GM12878 (cell line): Measurements from ENCODE around the gene PHKG2. TPM values are rescaled to one million over a fixed set of nuclear protein-coding genes. Genes with fewer than 3 reads are reported as not detected.
A peak's percentile ranks its signal among the peaks of the same experiment; 100 is the strongest.

Experiments
- ATAC-seq: fragments of 200-7000 bp; cut with Tn5 transposase; 3 replicates; pipeline ENCODE4 v1.9.1; 2020; ENCODE audit warnings: mild to moderate bottlenecking, moderate library complexity
- BruUV-seq: library from RNA; stranded (reverse); fragments of 400-500 nt; replicated peaks from 2 replicates; lab custom pipeline; 2021; lab: Mats Ljungman, UMichigan
- CTCF ChIA-PET: fragments of 300-600 bp; sonication (Branson Sonifier 250); formaldehyde crosslinking; extraction: SDS; loops from one replicate; lab custom pipeline; 2021; ENCODE audit warnings: inconsistent platforms; lab: Yijun Ruan, JAX
- POLR2A ChIA-PET: fragments of 350-600 bp; formaldehyde crosslinking; extraction: SDS; loops from one replicate; lab custom pipeline; 2021; ENCODE audit warnings: inconsistent platforms; lab: Charles Lee
- RAD21 ChIA-PET: fragments of 300-600 bp; sonication (Branson Sonifier 250); formaldehyde crosslinking; loops from one replicate; lab custom pipeline; 2023; ENCODE audit warnings: antibody characterized with exemption; ENCODE audit not compliant: unreplicated experiment; lab: Charles Lee
- SMC1A ChIA-PET: fragments of 300-600 bp; sonication (Branson Sonifier 250); formaldehyde crosslinking; loops from one replicate; lab custom pipeline; 2023; ENCODE audit not compliant: unreplicated experiment, uncharacterized antibody; lab: Charles Lee
- DNase-seq: peaks from one replicate; pipeline ENCODE4 v3.0.0-alpha.2; 2011; ENCODE audit warnings: low read depth, low spot score
- FAIRE-seq: peaks from 3 replicates; lab custom pipeline; 2011; peaks lifted over from hg19 to GRCh38; lab: Jason Lieb, UNC
- H2AFZ ChIP-seq: 2 replicates; pipeline ENCODE4 v1.6.0; 2011; ENCODE audit warnings: low read depth, low read length, control low read depth; ENCODE audit not compliant: control insufficient read depth
- H3K27ac ChIP-seq: 2 replicates; pipeline ENCODE4 v1.5.1; 2011; ENCODE audit warnings: control low read depth; ENCODE audit not compliant: control insufficient read depth, insufficient read depth
- H3K27me3 ChIP-seq, 2 experiments: replicated peaks in 1 of 2; 2 replicates each; pipeline versions ENCODE4 v1.6.0 to v1.6.1; 2011; ENCODE audit warnings: low read length in 1 of 2; ENCODE audit not compliant: control insufficient read depth in 2 of 2, insufficient read depth in 2 of 2
- H3K36me3 ChIP-seq, 2 experiments: 2 replicates each; pipeline ENCODE4 v1.5.1; 2011; ENCODE audit warnings: low read length in 1 of 2; ENCODE audit not compliant: control insufficient read depth in 2 of 2, insufficient read depth in 2 of 2
- H3K4me1 ChIP-seq: 2 replicates; pipeline ENCODE4 v1.6.1; 2011; ENCODE audit warnings: mild to moderate bottlenecking, low read length, moderate library complexity, mixed read lengths; ENCODE audit not compliant: control insufficient read depth, insufficient read depth
- H3K4me2 ChIP-seq: 2 replicates; pipeline ENCODE4 v1.6.0; 2011; ENCODE audit warnings: control low read depth; ENCODE audit not compliant: control insufficient read depth, insufficient read depth
- H3K4me3 ChIP-seq: fragments of 200-600 bp; sonication (generic); 2 replicates; pipeline ENCODE4 v1.5.1; 2016
- H3K79me2 ChIP-seq: 2 replicates; pipeline ENCODE4 v1.6.0; 2011; ENCODE audit warnings: low read length; ENCODE audit not compliant: control insufficient read depth, insufficient read depth
- H3K9ac ChIP-seq: 2 replicates; pipeline ENCODE4 v1.8.0; 2011; ENCODE audit warnings: low read length, control low read depth, mixed read lengths; ENCODE audit not compliant: control insufficient read depth, insufficient read depth
- H3K9me3 ChIP-seq: replicated peaks from 3 replicates; pipeline ENCODE4 v1.5.1; 2011; ENCODE audit warnings: mild to moderate bottlenecking, low read length; ENCODE audit not compliant: control insufficient read depth, insufficient read depth
- H4K20me1 ChIP-seq: 2 replicates; pipeline ENCODE4 v1.6.0; 2011; ENCODE audit not compliant: control insufficient read depth, insufficient read depth
- CREB1 ChIP-seq: IDR thresholded peaks from 2 replicates; pipeline ENCODE4 v1.6.1; 2012; ENCODE audit warnings: low read depth, mild to moderate bottlenecking, inconsistent platforms
- EZH2 ChIP-seq: IDR thresholded peaks from 2 replicates; pipeline ENCODE4 v1.6.1; 2012; ENCODE audit warnings: low read depth, mild to moderate bottlenecking, control low read depth, inconsistent platforms, low read length, borderline replicate concordance; ENCODE audit not compliant: control insufficient read depth
- IKZF1 ChIP-seq: fragments of 450-650 bp; conservative IDR thresholded peaks from 2 replicates; pipeline ENCODE4 v1.6.1; 2017; ENCODE audit warnings: antibody characterized with exemption, mild to moderate bottlenecking
- MEF2A ChIP-seq: IDR thresholded peaks from 2 replicates; pipeline ENCODE4 v1.6.1; 2011; ENCODE audit warnings: low read depth, mild to moderate bottlenecking, low read length, moderate library complexity; ENCODE audit not compliant: insufficient read depth
- MTA2 ChIP-seq: fragments of 450-650 bp; IDR thresholded peaks from 2 replicates; pipeline ENCODE4 v1.6.1; 2016; ENCODE audit warnings: low read depth, mild to moderate bottlenecking, moderate library complexity
- NR2C2 ChIP-seq: IDR thresholded peaks from 2 replicates; pipeline ENCODE4 v1.6.1; 2011; ENCODE audit warnings: borderline replicate concordance, low read depth; ENCODE audit not compliant: control insufficient read depth, insufficient read length
- POLR2A ChIP-seq: IDR thresholded peaks from 2 replicates; pipeline ENCODE4 v1.6.1; 2011; ENCODE audit warnings: low read depth, mild to moderate bottlenecking, low read length
- POLR2AphosphoS2 ChIP-seq: IDR thresholded peaks from 2 replicates; pipeline ENCODE4 v1.6.1; 2011; ENCODE audit warnings: low read depth, mild to moderate bottlenecking, low read length, improper control_type of control experiment, moderate library complexity
- TARDBP ChIP-seq: IDR thresholded peaks from 2 replicates; pipeline ENCODE4 v1.6.1; 2016; ENCODE audit warnings: borderline replicate concordance
- ZBTB11 ChIP-seq: fragments of 450-650 bp; formaldehyde crosslinking; IDR thresholded peaks from 2 replicates; pipeline ENCODE4 v1.5.0; 2022; ENCODE audit warnings: mild to moderate bottlenecking, missing genetic modification characterization
- ZNF384 ChIP-seq: IDR thresholded peaks from 2 replicates; pipeline ENCODE4 v1.6.1; 2012; ENCODE audit warnings: low read depth, mild to moderate bottlenecking, low read length, improper control_type of control experiment, borderline replicate concordance
- ZZZ3 ChIP-seq: IDR thresholded peaks from 2 replicates; pipeline ENCODE4 v1.6.1; 2011; ENCODE audit warnings: low read depth; ENCODE audit not compliant: control insufficient read depth, insufficient read length
- WGBS: methylation state at CpG from one replicate; pipeline ENCODE4 v1.1.6; 2016; ENCODE audit warnings: low lambda C conversion rate; ENCODE audit not compliant: insufficient replicate concordance, insufficient coverage; ENCODE audit errors: missing lambda C conversion rate; 5-methylcytosine and 5-hydroxymethylcytosine counted together
- in situ Hi-C: fragments of 300-500 bp; cut with MboI; formaldehyde crosslinking; loops from 9 replicates; pipeline ENCODE4 v1.14.3; 2018; ENCODE audit warnings: mixed read lengths
- intact Hi-C: fragments of 100-400 bp; cut with micrococcal nuclease; formaldehyde crosslinking; loops from one replicate; pipeline ENCODE4 v1.14.2; 2022; ENCODE audit not compliant: unreplicated experiment
- polyA plus RNA-seq, 11 experiments: library from polyadenylated mRNA; depleted of rRNA in 4 of 11; unstranded in 6 of 11; stranded (reverse) in 5 of 11; fragments of >200 nt; fragmentation: Nextera tagmentation in 4 of 11; fragmentation: Illumina TruSeq in 1 of 11; extraction: Ambion mirVana in 4 of 11; extraction: Trizol in 1 of 11; gene quantifications; 1 replicate in 1 of 11; 2 replicates in 10 of 11; pipeline versions ENCODE4 v1.2.1 to v1.2.3, GENCODE V29; 2011 to 2016; ENCODE audit warnings: inconsistent platforms in 2 of 11, missing spikeins in 2 of 11, low read depth in 1 of 11
- total RNA-seq, 4 experiments: library from RNA; depleted of rRNA in 3 of 4; stranded (reverse); fragments of >200 nt in 3 of 4; fragmentation: Illumina TruSeq in 1 of 4; extraction: Trizol in 1 of 4; gene quantifications; 2 replicates each; pipeline versions ENCODE4 v1.2.1 to v1.2.3, GENCODE V29; 2013 to 2021

Gene PHKG2
- total and polyA plus RNA-seq, 10 of the 15 experiments (the other 5 are each of a cell fraction or from before 2014, with no cell fraction given) = 5.2 to 50.1 (median 37.2) TPM

DNA sequence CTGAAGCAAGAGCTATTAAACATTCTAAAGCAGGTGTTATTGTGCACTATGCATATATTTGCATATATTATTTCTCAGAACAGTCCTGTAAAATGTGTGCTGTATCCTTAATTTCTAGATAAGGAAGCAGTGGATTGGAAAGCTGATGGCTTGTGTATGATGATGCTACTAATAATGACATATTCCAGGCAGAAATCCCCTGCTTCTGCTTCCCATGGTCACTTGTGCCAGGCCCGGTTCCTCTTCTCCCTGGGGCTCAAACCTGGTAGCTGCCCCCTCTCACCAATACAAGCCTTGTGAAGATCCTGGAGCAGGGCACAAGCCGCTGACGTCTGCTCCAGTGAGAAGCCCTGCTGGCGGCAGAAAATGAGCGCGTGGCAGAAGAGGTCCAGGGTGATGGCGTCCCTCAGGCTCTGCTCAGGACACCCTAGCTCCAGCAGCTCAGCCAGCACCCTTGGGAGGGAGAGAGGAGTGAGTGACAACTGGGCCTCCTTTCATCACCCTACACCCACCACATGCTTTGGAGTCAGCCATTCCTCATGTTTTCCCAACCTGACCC is 11.9 kb downstream of the PHKG2 start:
- Histone ChIP-seq H3K27me3 (no peaks in the 10 kb centered on the region), H3K36me3 (peaks cover 11 to 17% of the 10 kb centered on the region in 2 experiments; a peak in 3 of 4 replicates), H3K27ac (no peak overlapping the region), H3K79me2 (peaks cover 15% of the 10 kb centered on the region), H3K9ac (no peak overlapping the region), H4K20me1 (no peaks in the 10 kb centered on the region), H3K4me2 (no peak overlapping the region; the same call in 1 of the 2 replicates), H3K4me1 (peaks cover 9% of the 10 kb centered on the region), H2AFZ (no peak overlapping the region), H3K4me3 (0 out of 2 replicates have a peak overlapping the region, but pooled peaks have one; percentile 83)
- CTCF ChIA-PET = interaction anchor here (0.5 to 0.8 kb wide), 2 partner anchors 67 to 346 kb away, joined by 3 to 4 read pairs; no protein-coding TSS in a partner anchor
- ATAC-seq = no peak
- WGBS = 91% methylated on average over 7 of the region's 7 CpGs
- POLR2A ChIA-PET = interaction anchor here (0.5 to 1.6 kb wide), 3 partner anchors 12 to 66 kb away, joined by 4 to 9 read pairs (median 4); partner anchors contain the start of gene PHKG2
- BruUV-seq = no TSS peak
- FAIRE-seq = no peak
- intact Hi-C loops (loop anchor here (5.0 kb wide), 2 partner anchors 103 to 162 kb away; partner anchors contain the start of genes FBRS and FBXL19), in situ Hi-C loops (loop anchor here (25.0 kb wide), 1 partner anchor 1127 kb away; no protein-coding TSS in a partner anchor)
- TF ChIP-seq ZNF384 (no peak), POLR2A (no peak), ZZZ3 (no peak), ZBTB11 (CRISPR knock-in tag) (no peak), IKZF1 (no peak), MTA2 (no peak), EZH2 (no peak), CREB1 (no peak), MEF2A (no peak), TARDBP (no peak), POLR2AphosphoS2 (no peak), NR2C2 (no peak)
- TF ChIP-seq, all 136 proteins: peak for 0
- H3K9me3 ChIP-seq = no peaks in the 10 kb centered on the region
- RAD21 ChIA-PET = no interaction called here
- SMC1A ChIA-PET = interaction anchor here (0.8 to 1.8 kb wide), 4 partner anchors 12 to 182 kb away, joined by 3 to 7 read pairs (median 4); partner anchors contain the start of gene PHKG2
- no peak for DNase-seq
